Measurements from ENCODE around the gene APLP2.
A peak's percentile ranks its signal among the peaks of the same experiment; 100 is the strongest.

The APLP2 gene

GRCh38 chr11:130129922-130130321 is 60.2 kb downstream of the APLP2 start:
- no peak for TF ChIP-seq CTCF (IDR thresholded peaks at IDR 0.05; ENCODE audit: insufficient read depth, low read length, poor library complexity, severe bottlenecking)
- H3K36me3 ChIP-seq (ENCODE audit: control insufficient read depth, insufficient read depth, low read length) = peaks cover 2% of the 10 kb centered on the region

GRCh38 chr11:130131961-130132850 is 62.5 kb downstream of the APLP2 start:
- Histone ChIP-seq H3K36me3 (ENCODE audit: control insufficient read depth, insufficient read depth, low read length) (peaks cover 2% of the 10 kb centered on the region), H3K4me3 (replicated peaks; ENCODE audit: low read depth, low read length) (no peak overlapping the region), H3K27me3 (replicated peaks; ENCODE audit: control insufficient read depth, insufficient read depth, low read length) (no peaks in the 10 kb centered on the region)
- no peak for DNase-seq (ENCODE audit: extremely low read depth, insufficient read length)
- peak; percentile 72 for TF ChIP-seq CTCF (IDR thresholded peaks at IDR 0.05; ENCODE audit: insufficient read depth, low read length, poor library complexity, severe bottlenecking)

More at GRCh38 chr11:130129922-130130321, 60.2 kb downstream of the APLP2 start:
- H3K4me3 ChIP-seq (replicated peaks; ENCODE audit: low read depth, low read length) = no peak overlapping the region
- DNase-seq (ENCODE audit: extremely low read depth, insufficient read length) = no peak
- no peaks in the 10 kb centered on the region for H3K27me3 ChIP-seq (replicated peaks; ENCODE audit: control insufficient read depth, insufficient read depth, low read length)

- no peak for TF ChIP-seq CTCF (IDR thresholded peaks at IDR 0.05; ENCODE audit: insufficient read depth, low read length, poor library complexity, severe bottlenecking)
- H3K27me3 ChIP-seq (replicated peaks; ENCODE audit: control insufficient read depth, insufficient read depth, low read length) = no peaks in the 10 kb centered on the region
- DNase-seq (ENCODE audit: extremely low read depth, insufficient read length) = no peak
- peaks cover 2% of the 10 kb centered on the region for H3K36me3 ChIP-seq (ENCODE audit: control insufficient read depth, insufficient read depth, low read length)
- no peak overlapping the region for H3K4me3 ChIP-seq (replicated peaks; ENCODE audit: low read depth, low read length)
Observed at GRCh38 chr11:130133716-130134115, 64.0 kb downstream of the APLP2 start.

- no peak for DNase-seq (ENCODE audit: extremely low read depth, insufficient read length)
- Histone ChIP-seq H3K36me3 (ENCODE audit: control insufficient read depth, insufficient read depth, low read length) (no peaks in the 10 kb centered on the region), H3K27me3 (replicated peaks; ENCODE audit: control insufficient read depth, insufficient read depth, low read length) (no peaks in the 10 kb centered on the region), H3K4me3 (replicated peaks; ENCODE audit: low read depth, low read length) (no peak overlapping the region)
- TF ChIP-seq CTCF (IDR thresholded peaks at IDR 0.05; ENCODE audit: insufficient read depth, low read length, poor library complexity, severe bottlenecking) = no peak
Observed at GRCh38 chr11:130136107-130136506, 66.4 kb downstream of the APLP2 start.

- DNase-seq (ENCODE audit: extremely low read depth, insufficient read length) = no peak
- no peak overlapping the region for H3K4me3 ChIP-seq (replicated peaks; ENCODE audit: low read depth, low read length)
- H3K27me3 ChIP-seq (replicated peaks; ENCODE audit: control insufficient read depth, insufficient read depth, low read length) = no peaks in the 10 kb centered on the region
- TF ChIP-seq CTCF (IDR thresholded peaks at IDR 0.05; ENCODE audit: insufficient read depth, low read length, poor library complexity, severe bottlenecking) = no peak
- H3K36me3 ChIP-seq (ENCODE audit: control insufficient read depth, insufficient read depth, low read length) = no peaks in the 10 kb centered on the region
Observed at GRCh38 chr11:130137999-130138398, 68.3 kb downstream of the APLP2 start.

All from GM06990 (cell line).